Measurements from ENCODE around the gene MYBBP1A. TPM values are rescaled to one million over a fixed set of nuclear protein-coding genes. Genes with fewer than 3 reads are reported as not detected.
A peak's percentile ranks its signal among the peaks of the same experiment; 100 is the strongest.

MYBBP1A gene
- total RNA-seq, 1 experiment from 2014 or later: 46.6 TPM

- H3K36me3 ChIP-seq: no peaks in the 10 kb centered on the region
- no peak for DNase-seq (ENCODE audit: low read depth in 1 of 2, low spot score in 2 of 2)
- H3K4me1 ChIP-seq (replicated peaks): no peaks in the 10 kb centered on the region
- no peak overlapping the region for H3K4me3 ChIP-seq
- H3K27me3 ChIP-seq (replicated peaks): peaks cover 8% of the 10 kb centered on the region; the same call in 1 of the 2 replicates
- no peak overlapping the region for H3K27ac ChIP-seq
- no peaks in the 10 kb centered on the region for H3K9me3 ChIP-seq (replicated peaks)
Observed at GRCh38 chr17:4573669-4574068, 18.5 kb upstream of the MYBBP1A start.

DNA sequence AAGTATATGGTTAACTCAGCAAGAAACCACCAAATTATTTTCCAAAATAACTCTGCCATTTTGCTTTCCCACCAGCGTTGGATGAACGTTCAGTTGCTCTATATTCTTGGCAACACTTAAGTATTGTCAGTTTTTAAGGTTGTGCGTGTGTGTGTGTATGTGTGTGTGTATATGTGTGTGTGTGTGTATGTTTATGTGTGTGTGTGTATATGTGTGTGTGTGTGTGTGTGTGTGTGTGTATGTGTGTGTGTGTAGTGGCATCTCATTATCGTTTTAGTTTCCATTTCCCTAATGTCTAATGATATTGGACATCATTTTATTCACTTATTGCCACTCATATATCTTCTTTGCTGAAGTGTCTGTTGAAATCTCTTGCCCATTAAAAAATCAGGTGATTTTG lies 17.9 kb upstream of the MYBBP1A start:
- no peak overlapping the region for H3K4me3 ChIP-seq
- no peaks in the 10 kb centered on the region for H3K4me1 ChIP-seq (replicated peaks)
- no peak for DNase-seq (ENCODE audit: low read depth in 1 of 2, low spot score in 2 of 2)
- H3K27ac ChIP-seq: no peak overlapping the region
- peaks cover 8% of the 10 kb centered on the region; the same call in 1 of the 2 replicates for H3K27me3 ChIP-seq (replicated peaks)
- H3K9me3 ChIP-seq (replicated peaks): no peaks in the 10 kb centered on the region
- H3K36me3 ChIP-seq: no peaks in the 10 kb centered on the region

DNA sequence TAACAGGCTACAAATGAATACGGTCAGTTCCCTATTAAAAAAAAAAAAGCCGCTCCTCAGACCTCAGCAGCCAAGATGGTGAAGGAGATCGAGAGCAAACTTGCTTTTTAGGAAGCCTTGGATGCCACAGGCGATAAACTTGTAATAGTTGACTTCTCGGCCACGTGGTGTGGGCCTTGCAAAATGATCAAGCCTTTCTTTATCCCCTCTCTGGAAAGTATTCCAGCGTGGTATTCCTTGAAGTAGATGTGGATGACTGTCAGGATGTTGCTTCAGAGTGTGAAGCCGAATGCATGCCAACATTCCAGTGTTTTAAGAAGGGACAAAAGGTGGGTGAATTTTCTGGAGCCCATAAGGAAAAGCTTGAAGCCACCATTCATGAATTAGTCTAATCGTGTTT lies 16.9 kb upstream of the MYBBP1A start:
- no peaks in the 10 kb centered on the region for H3K9me3 ChIP-seq (replicated peaks)
- H3K4me3 ChIP-seq: no peak overlapping the region
- no peak for DNase-seq (ENCODE audit: low read depth in 1 of 2, low spot score in 2 of 2)
- no peaks in the 10 kb centered on the region for H3K36me3 ChIP-seq
- H3K27ac ChIP-seq: no peak overlapping the region
- peaks cover 8% of the 10 kb centered on the region; the same call in 1 of the 2 replicates for H3K27me3 ChIP-seq (replicated peaks)
- no peaks in the 10 kb centered on the region for H3K4me1 ChIP-seq (replicated peaks)

DNA sequence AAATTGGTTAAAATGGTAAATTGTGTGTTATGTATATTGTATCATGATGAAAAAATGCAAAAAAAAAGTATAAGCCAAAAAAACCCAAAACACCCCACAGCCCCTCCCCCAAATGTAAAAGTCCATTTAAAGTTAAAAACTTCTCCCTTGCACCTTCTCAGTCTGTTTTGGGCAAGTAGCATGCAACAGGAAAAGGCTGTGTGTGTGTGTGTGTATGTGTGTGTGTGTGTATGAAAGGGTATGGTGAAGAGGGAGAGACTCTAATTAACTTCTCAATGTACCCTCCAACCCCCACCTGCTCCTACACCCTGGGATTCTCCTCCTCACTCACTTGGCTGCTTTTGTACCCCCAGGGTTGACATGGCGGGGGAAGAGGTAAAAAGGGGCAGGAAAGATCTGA lies 14.4 kb upstream of the MYBBP1A start:
- Histone ChIP-seq H3K36me3 (no peaks in the 10 kb centered on the region), H3K9me3 (replicated peaks) (no peaks in the 10 kb centered on the region), H3K27ac (no peak overlapping the region), H3K27me3 (replicated peaks) (peaks cover 8% of the 10 kb centered on the region; the same call in 1 of the 2 replicates), H3K4me3 (no peak overlapping the region), H3K4me1 (replicated peaks) (no peaks in the 10 kb centered on the region; the same call in 1 of the 2 replicates)
- DNase-seq (ENCODE audit: low read depth in 1 of 2, low spot score in 2 of 2): no peak

GRCh38 chr17:4566785-4567184 lies 11.6 kb upstream of the MYBBP1A start:
- Histone ChIP-seq H3K4me3 (no peak overlapping the region), H3K36me3 (no peaks in the 10 kb centered on the region), H3K9me3 (replicated peaks) (no peaks in the 10 kb centered on the region), H3K27me3 (replicated peaks) (peaks cover 8% of the 10 kb centered on the region; the same call in 1 of the 2 replicates), H3K4me1 (replicated peaks) (no peaks in the 10 kb centered on the region; the same call in 1 of the 2 replicates), H3K27ac (no peak overlapping the region)
- DNase-seq (ENCODE audit: low read depth in 1 of 2, low spot score in 2 of 2): peak in 1 of 2 experiments; percentile 27

GRCh38 chr17:4565209-4566141 lies 10.3 kb upstream of the MYBBP1A start:
- H3K27ac ChIP-seq: no peak overlapping the region
- H3K4me1 ChIP-seq (replicated peaks): no peaks in the 10 kb centered on the region; the same call in 1 of the 2 replicates
- peaks cover 4% of the 10 kb centered on the region; the same call in 1 of the 2 replicates for H3K27me3 ChIP-seq (replicated peaks)
- no peaks in the 10 kb centered on the region for H3K36me3 ChIP-seq
- no peak overlapping the region for H3K4me3 ChIP-seq
- peak; percentile 37 to 66 for DNase-seq (ENCODE audit: low read depth in 1 of 2, low spot score in 2 of 2)
- no peaks in the 10 kb centered on the region for H3K9me3 ChIP-seq (replicated peaks)

DNA sequence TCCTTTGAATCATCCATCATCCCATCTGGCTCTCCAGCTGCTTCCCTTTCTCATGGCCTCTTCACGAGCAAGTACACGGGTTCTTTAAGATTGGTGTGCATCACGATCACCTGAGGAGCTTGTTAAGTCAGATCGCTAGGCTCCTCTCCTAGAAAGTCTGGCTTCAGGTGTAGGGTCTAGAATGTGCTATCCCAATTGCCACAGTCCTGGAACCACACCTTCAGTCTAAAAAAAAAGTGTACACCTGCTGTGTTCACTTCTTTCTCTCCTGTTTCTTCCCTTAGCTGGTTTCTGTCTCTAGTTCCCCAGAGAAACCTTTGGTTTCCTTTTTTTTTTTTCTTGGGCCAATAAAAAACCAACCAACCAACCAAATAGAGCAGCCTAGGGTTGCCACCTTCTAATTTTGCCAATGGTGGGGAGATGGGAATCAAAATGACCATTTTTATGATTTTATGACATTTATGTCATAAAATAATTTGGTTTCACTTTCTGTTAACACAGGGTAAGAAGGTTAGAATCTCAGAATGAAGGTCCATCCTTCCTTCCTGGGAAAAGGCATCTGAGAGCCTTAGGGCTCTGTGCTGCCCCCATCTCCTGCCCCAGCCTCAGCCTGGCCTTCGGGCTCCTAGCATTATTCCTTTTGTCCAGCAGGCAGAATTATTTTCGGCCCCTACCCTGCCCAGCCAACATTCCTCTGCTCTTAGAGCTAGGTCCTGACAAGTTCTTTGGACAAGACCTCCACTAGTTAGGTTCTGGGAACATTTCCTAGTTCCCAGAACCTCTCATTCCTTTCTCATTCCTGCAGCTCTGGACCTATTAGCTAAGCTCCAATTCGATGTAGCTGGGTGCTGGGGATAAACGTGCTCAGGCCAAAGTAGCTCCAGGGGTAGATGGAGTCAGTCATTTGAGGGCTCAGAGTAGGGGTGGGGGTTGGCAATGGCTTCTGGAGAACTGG lies 7.1 kb upstream of the MYBBP1A start:
- no peaks in the 10 kb centered on the region for H3K9me3 ChIP-seq (replicated peaks)
- H3K36me3 ChIP-seq: no peaks in the 10 kb centered on the region
- H3K27ac ChIP-seq: no peak overlapping the region
- no peaks in the 10 kb centered on the region for H3K27me3 ChIP-seq (replicated peaks)
- H3K4me3 ChIP-seq: no peak overlapping the region
- H3K4me1 ChIP-seq (replicated peaks): no peaks in the 10 kb centered on the region; the same call in 1 of the 2 replicates
- no peak for DNase-seq (ENCODE audit: low read depth in 1 of 2, low spot score in 2 of 2)

- no peak overlapping the region for H3K4me3 ChIP-seq
- no peaks in the 10 kb centered on the region for H3K27me3 ChIP-seq (replicated peaks)
- H3K27ac ChIP-seq: no peak overlapping the region
- H3K36me3 ChIP-seq: no peaks in the 10 kb centered on the region
- peaks cover 2% of the 10 kb centered on the region for H3K4me1 ChIP-seq (replicated peaks)
- no peaks in the 10 kb centered on the region for H3K9me3 ChIP-seq (replicated peaks)
- DNase-seq (ENCODE audit: low read depth in 1 of 2, low spot score in 2 of 2): no peak
Observed at GRCh38 chr17:4560837-4561256, 5.7 kb upstream of the MYBBP1A start.

DNA sequence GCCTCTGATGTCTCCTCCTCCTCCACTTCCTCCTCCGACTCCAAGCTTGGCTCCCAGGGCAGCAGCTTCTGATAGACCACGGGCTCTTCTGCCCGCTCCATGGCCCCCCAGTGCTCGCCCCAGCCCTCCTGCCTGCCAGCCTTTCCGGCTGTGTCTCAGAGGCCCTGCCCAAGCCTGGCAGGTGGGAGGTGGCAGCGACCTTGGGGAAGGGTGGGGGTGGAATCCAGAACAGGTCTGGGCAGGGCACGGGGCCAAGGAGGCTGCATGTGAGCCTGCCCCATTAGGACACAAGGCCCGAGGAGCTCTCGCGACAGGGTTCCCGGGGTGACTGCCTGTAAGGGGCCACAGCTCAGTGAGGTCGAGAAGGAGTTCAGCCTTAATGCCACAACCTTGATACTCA lies 5.2 kb upstream of the MYBBP1A start, which contains the start of gene GGT6:
Gene GGT6 (minus strand): TSS at position 157 of the 400 bp plus-strand sequence. CDS start 56 bp downstream, at position 101.
- H3K27me3 ChIP-seq (replicated peaks): no peaks in the 10 kb centered on the region
- no peak for DNase-seq (ENCODE audit: low read depth in 1 of 2, low spot score in 2 of 2)
- no peak within 1 kb of the TSS for H3K27ac ChIP-seq

DNA sequence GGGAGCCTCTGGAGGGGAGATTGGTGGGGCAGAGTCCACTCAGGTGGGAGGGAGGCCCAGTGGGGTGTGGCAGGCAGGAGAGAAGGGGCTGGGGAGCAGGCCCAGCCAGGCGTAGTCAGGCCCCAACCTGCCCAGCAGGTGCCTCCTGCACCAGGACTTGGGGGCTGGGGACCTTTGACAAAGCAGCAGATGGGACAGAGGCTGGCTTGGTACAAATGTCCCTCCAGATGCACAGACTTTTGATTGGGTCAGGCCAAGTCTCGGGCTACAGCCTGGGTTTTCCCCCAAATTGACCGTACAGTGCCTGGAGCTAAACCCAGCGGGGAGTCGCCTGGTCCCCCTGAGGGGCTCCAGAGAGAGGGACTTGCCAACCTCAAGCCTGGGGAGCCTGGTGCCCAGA lies 4.8 kb upstream of the MYBBP1A start:
- Histone ChIP-seq H3K4me3 (no peak overlapping the region), H3K27ac (no peak overlapping the region), H3K27me3 (replicated peaks) (no peaks in the 10 kb centered on the region), H3K4me1 (replicated peaks) (peaks cover 7% of the 10 kb centered on the region), H3K9me3 (replicated peaks) (no peaks in the 10 kb centered on the region), H3K36me3 (0 out of 2 replicates have a peak, but pooled peaks cover 1% of the 10 kb centered on the region)
- no peak for DNase-seq (ENCODE audit: low read depth in 1 of 2, low spot score in 2 of 2)

More for the DNA sequence above, 5.2 kb upstream of the MYBBP1A start, which contains the start of gene GGT6:
- Histone ChIP-seq H3K9me3 (replicated peaks) (no peaks in the 10 kb centered on the region), H3K4me3 (no peak within 1 kb of the TSS), H3K36me3 (no peaks in the 10 kb centered on the region), H3K4me1 (replicated peaks) (peaks cover 6% of the 10 kb centered on the region)

GRCh38 chr17:4559139-4559791 lies 4.1 kb upstream of the MYBBP1A start:
- Histone ChIP-seq H3K4me3 (no peak overlapping the region), H3K4me1 (replicated peaks) (peaks cover 11% of the 10 kb centered on the region), H3K27ac (no peak overlapping the region), H3K27me3 (replicated peaks) (no peaks in the 10 kb centered on the region), H3K9me3 (replicated peaks) (no peaks in the 10 kb centered on the region), H3K36me3 (0 out of 2 replicates have a peak, but pooled peaks cover 4% of the 10 kb centered on the region)
- no peak for DNase-seq (ENCODE audit: low read depth in 1 of 2, low spot score in 2 of 2)

DNA sequence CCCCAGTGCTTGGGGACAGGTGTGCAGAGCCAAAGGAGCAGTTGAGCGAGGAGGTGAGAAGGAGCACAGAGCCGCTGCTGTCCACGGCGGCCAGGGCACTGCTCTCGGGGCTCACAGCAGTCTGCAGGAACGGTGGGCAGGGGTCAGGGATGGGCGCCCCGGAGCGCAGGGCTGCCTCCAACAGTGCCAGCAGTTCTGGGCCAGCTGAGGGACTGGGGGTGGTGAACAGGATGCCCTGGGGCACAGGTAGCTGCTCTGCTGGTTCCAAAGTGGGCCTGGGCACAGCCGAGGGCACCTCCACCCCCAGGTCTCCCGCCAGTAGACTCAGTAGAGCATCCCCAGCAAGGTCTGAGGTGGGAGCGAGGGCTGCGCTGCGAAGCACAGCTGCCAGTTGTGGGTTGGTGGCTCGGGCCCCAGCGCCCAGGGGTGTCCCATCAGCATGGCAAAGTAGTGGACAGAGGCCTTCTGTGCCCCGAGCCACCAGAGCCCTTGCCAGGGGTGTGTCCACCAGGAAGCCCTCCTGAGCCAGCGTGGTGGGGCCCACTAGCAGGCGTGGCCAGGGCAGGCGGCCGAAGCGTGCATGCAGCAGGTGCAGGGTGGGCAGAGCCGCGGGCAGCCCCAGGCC lies 3.3 kb upstream of the MYBBP1A start:
- Histone ChIP-seq H3K4me3 (no peak overlapping the region), H3K4me1 (replicated peaks) (peaks cover 14% of the 10 kb centered on the region), H3K36me3 (peaks cover 8% of the 10 kb centered on the region), H3K9me3 (replicated peaks) (no peaks in the 10 kb centered on the region), H3K27me3 (replicated peaks) (no peaks in the 10 kb centered on the region), H3K27ac (no peak overlapping the region)
- peak in 1 of 2 experiments; percentile 36 for DNase-seq (ENCODE audit: low read depth in 1 of 2, low spot score in 2 of 2)
